ENCODE results near the gene GXYLT1. TPM values are rescaled to one million over a fixed set of nuclear protein-coding genes. Genes with fewer than 3 reads are reported as not detected.

The GXYLT1 gene, protein sequence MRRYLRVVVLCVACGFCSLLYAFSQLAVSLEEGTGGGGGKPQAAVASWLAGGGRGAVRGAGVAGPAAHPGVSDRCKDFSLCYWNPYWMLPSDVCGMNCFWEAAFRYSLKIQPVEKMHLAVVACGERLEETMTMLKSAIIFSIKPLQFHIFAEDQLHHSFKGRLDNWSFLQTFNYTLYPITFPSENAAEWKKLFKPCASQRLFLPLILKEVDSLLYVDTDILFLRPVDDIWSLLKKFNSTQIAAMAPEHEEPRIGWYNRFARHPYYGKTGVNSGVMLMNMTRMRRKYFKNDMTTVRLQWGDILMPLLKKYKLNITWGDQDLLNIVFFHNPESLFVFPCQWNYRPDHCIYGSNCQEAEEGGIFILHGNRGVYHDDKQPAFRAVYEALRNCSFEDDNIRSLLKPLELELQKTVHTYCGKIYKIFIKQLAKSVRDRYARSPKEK
- total RNA-seq: 11.8 and 13.9 TPM in 2 replicates

DNA sequence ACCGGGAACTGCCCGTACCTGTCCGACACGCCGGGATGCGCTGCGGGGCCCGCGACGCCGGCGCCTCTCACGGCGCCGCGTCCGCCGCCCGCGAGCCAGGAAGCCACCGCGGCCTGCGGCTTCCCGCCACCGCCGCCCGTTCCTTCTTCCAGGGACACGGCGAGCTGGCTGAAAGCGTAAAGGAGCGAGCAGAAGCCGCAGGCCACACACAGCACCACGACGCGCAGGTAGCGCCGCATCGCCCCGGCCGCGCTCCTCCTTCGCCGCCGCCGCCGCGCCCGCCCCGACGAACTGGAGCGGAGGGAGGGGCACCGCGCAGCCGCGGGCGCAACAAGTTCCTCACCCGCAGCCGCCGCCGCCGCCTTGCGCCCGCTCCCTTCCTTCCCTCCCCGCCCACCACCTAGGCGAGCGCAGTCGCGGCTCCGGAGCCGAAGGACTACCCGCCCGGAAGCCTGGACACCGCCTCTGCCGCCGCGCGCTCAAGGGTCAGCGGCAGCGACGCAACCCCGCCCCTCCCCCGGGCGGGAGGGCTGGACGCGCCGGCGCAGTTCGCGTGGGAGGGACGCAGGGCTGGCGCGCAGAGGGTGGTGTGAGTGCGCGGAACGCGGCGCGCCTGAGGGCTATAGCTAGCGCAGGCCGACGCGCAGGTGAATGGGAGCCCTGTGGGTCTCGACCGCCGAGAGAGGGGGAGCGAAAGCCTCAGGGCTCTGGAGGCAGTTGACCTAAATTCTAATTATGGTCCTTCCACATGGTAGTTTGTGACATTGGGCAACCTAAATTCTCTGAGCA is at the start of gene GXYLT1:
TSS of gene GXYLT1 (minus strand) at position 467 of the 789 bp plus-strand sequence. CDS start at position 239, 228 bp downstream.

Other genes starting within 250 kb of the GXYLT1 start
- 22.7 and 22.9 TPM in 2 replicates for gene YAF2, start 93.4 kb upstream of the GXYLT1 start, total RNA-seq
- 48.5 TPM in 2 replicates for gene ZCRB1, start 181.2 kb upstream of the GXYLT1 start, total RNA-seq
- 82.7 and 84.4 TPM in 2 replicates for gene PPHLN1, start 181.3 kb upstream of the GXYLT1 start, total RNA-seq